ENCODE measurements around the gene MCUB.

DNA sequence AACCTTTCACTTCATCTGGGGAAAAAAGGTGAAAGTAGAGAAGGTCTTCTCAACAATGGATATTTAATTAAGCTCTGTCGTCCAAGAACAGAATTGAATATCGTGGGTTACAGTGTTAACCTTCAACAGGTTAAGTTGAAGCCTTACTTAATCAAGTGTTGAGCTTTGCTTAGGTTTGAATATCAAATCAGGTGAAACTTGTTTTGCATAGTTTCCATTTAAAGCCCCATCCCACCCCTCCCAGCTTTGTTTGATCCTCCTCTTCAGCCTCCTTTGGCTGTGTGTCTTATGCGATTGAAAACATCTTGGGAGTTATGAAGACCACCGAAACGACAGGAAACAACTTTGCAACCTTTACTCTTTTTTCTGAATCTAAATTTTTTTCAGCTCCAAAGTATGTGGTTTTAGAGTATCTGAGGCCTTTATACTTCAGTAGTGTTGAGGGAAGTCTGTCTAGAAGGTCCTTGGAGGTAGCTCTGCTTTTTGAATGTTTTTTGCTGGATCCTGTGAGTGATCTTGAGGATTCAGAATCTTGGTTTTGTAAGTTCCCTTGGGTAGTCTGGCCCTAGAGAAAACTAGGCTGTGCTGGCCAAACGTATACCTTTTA lies 39.1 kb downstream of the MCUB start:
- TF ChIP-seq HDGF (IDR thresholded peaks at IDR 0.05; ENCODE audit: borderline replicate concordance) (no peak), ELF4 (IDR thresholded peaks at IDR 0.05) (no peak), NFRKB (IDR thresholded peaks at IDR 0.05) (no peak), FOXM1 (IDR thresholded peaks at IDR 0.05; ENCODE audit: borderline replicate concordance) (no peak), FOXK2 (IDR thresholded peaks at IDR 0.05) (no peak), BHLHE40 (IDR thresholded peaks at IDR 0.05; ENCODE audit: borderline replicate concordance) (no peak), LEF1 (IDR thresholded peaks at IDR 0.05; ENCODE audit: borderline replicate concordance) (no peak), SUZ12 (IDR thresholded peaks at IDR 0.05) (no peak), ZNF384 (IDR thresholded peaks at IDR 0.05) (no peak), ARNT (IDR thresholded peaks at IDR 0.05) (no peak), CTBP1 (IDR thresholded peaks at IDR 0.05; ENCODE audit: borderline replicate concordance) (no peak), TARDBP (IDR thresholded peaks at IDR 0.05) (no peak), SP1 (IDR thresholded peaks at IDR 0.05) (no peak)
